Measurements from ENCODE around the gene KLF6.

KLF6 gene

GRCh38 chr10:3783682-3784432, 1.2 kb downstream of the KLF6 start (continued):
- TF ChIP-seq ZBTB10 (tag by site-specific recombination; IDR thresholded peaks at IDR 0.05) (no peak), ZNF2 (tag by site-specific recombination; IDR thresholded peaks at IDR 0.05) (no peak), ZNF354C (tag by site-specific recombination; IDR thresholded peaks at IDR 0.05; ENCODE audit: borderline replicate concordance, low read depth) (no peak), ZNF274 (IDR thresholded peaks at IDR 0.05; ENCODE audit: low read length) (no peak), ZNF274 (tag by site-specific recombination; IDR thresholded peaks at IDR 0.05; ENCODE audit: borderline replicate concordance) (no peak), ZNF514 (tag by site-specific recombination; IDR thresholded peaks at IDR 0.05) (no peak), ZNF571 (tag by site-specific recombination; IDR thresholded peaks at IDR 0.05) (no peak), ZNF18 (tag by site-specific recombination; IDR thresholded peaks at IDR 0.05) (peak; percentile 47; the same call in 1 of the 2 replicates), SP7 (tag by site-specific recombination; IDR thresholded peaks at IDR 0.05) (peak; percentile 92), SCRT1 (tag by site-specific recombination; IDR thresholded peaks at IDR 0.05; ENCODE audit: borderline replicate concordance) (no peak), BCL6B (tag by site-specific recombination; IDR thresholded peaks at IDR 0.05) (peak; percentile 97), GLIS1 (tag by site-specific recombination; IDR thresholded peaks at IDR 0.05) (0 out of 2 replicates have a peak, but pooled peaks have one; percentile 14), ZNF404 (tag by site-specific recombination; IDR thresholded peaks at IDR 0.05) (no peak), ZNF416 (tag by site-specific recombination; IDR thresholded peaks at IDR 0.05) (no peak), ZNF843 (tag by site-specific recombination; IDR thresholded peaks at IDR 0.05) (peak; percentile 88), KLF16 (tag by site-specific recombination; IDR thresholded peaks at IDR 0.05) (no peak), ZNF473 (tag by site-specific recombination; IDR thresholded peaks at IDR 0.05) (no peak)
- TF ChIP-seq, protein P1, sequence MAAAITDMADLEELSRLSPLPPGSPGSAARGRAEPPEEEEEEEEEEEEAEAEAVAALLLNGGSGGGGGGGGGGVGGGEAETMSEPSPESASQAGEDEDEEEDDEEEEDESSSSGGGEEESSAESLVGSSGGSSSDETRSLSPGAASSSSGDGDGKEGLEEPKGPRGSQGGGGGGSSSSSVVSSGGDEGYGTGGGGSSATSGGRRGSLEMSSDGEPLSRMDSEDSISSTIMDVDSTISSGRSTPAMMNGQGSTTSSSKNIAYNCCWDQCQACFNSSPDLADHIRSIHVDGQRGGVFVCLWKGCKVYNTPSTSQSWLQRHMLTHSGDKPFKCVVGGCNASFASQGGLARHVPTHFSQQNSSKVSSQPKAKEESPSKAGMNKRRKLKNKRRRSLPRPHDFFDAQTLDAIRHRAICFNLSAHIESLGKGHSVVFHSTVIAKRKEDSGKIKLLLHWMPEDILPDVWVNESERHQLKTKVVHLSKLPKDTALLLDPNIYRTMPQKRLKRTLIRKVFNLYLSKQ (tag by site-specific recombination; IDR thresholded peaks at IDR 0.05; ENCODE audit: borderline replicate concordance), result no peak
- TF ChIP-seq, protein P2, sequence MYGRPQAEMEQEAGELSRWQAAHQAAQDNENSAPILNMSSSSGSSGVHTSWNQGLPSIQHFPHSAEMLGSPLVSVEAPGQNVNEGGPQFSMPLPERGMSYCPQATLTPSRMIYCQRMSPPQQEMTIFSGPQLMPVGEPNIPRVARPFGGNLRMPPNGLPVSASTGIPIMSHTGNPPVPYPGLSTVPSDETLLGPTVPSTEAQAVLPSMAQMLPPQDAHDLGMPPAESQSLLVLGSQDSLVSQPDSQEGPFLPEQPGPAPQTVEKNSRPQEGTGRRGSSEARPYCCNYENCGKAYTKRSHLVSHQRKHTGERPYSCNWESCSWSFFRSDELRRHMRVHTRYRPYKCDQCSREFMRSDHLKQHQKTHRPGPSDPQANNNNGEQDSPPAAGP (tag by site-specific recombination; IDR thresholded peaks at IDR 0.05), result peak; percentile 100
- TF ChIP-seq, protein P3, sequence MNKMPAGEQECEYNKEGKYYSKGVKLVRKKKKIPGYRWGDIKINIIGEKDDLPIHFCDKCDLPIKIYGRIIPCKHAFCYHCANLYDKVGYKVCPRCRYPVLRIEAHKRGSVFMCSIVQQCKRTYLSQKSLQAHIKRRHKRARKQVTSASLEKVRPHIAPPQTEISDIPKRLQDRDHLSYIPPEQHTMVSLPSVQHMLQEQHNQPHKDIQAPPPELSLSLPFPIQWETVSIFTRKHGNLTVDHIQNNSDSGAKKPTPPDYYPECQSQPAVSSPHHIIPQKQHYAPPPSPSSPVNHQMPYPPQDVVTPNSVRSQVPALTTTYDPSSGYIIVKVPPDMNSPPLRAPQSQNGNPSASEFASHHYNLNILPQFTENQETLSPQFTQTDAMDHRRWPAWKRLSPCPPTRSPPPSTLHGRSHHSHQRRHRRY (tag by site-specific recombination; IDR thresholded peaks at IDR 0.05), result no peak
- TF ChIP-seq, protein P4, sequence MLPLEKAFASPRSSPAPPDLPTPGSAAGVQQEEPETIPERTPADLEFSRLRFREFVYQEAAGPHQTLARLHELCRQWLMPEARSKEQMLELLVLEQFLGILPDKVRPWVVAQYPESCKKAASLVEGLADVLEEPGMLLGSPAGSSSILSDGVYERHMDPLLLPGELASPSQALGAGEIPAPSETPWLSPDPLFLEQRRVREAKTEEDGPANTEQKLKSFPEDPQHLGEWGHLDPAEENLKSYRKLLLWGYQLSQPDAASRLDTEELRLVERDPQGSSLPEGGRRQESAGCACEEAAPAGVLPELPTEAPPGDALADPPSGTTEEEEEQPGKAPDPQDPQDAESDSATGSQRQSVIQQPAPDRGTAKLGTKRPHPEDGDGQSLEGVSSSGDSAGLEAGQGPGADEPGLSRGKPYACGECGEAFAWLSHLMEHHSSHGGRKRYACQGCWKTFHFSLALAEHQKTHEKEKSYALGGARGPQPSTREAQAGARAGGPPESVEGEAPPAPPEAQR (tag by site-specific recombination; IDR thresholded peaks at IDR 0.05), result no peak
- TF ChIP-seq, protein P5, sequence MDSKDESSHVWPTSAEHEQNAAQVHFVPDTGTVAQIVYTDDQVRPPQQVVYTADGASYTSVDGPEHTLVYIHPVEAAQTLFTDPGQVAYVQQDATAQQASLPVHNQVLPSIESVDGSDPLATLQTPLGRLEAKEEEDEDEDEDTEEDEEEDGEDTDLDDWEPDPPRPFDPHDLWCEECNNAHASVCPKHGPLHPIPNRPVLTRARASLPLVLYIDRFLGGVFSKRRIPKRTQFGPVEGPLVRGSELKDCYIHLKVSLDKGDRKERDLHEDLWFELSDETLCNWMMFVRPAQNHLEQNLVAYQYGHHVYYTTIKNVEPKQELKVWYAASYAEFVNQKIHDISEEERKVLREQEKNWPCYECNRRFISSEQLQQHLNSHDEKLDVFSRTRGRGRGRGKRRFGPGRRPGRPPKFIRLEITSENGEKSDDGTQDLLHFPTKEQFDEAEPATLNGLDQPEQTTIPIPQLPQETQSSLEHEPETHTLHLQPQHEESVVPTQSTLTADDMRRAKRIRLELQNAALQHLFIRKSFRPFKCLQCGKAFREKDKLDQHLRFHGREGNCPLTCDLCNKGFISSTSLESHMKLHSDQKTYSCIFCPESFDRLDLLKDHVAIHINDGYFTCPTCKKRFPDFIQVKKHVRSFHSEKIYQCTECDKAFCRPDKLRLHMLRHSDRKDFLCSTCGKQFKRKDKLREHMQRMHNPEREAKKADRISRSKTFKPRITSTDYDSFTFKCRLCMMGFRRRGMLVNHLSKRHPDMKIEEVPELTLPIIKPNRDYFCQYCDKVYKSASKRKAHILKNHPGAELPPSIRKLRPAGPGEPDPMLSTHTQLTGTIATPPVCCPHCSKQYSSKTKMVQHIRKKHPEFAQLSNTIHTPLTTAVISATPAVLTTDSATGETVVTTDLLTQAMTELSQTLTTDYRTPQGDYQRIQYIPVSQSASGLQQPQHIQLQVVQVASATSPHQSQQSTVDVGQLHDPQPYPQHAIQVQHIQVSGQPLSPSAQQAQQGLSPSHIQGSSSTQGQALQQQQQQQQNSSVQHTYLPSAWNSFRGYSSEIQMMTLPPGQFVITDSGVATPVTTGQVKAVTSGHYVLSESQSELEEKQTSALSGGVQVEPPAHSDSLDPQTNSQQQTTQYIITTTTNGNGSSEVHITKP (tag by site-specific recombination; IDR thresholded peaks at IDR 0.05), result peak; percentile 33
